22Rv1 (cell line): Measurements from ENCODE around the gene ACSM4.
A peak's percentile ranks its signal among the peaks of the same experiment; 100 is the strongest.
"Not testable (repeated sequence)": the region's sequence is repeated elsewhere in the genome, so short reads cannot be mapped to it uniquely, and the experiment has no call there.

Experiments used
- H3K27ac ChIP-seq: fragments of 450-650 bp; 2 replicates; pipeline ENCODE4 v1.5.1; 2017
- ZFX ChIP-seq: fragments of 450-650 bp; IDR thresholded peaks from 2 replicates; pipeline ENCODE4 v1.6.1; 2017; ENCODE audit warnings: antibody characterized with exemption, borderline replicate concordance
- TF ChIP-seq, protein P1 (sequence below): fragments of 450-650 bp; IDR thresholded peaks from 2 replicates; pipeline ENCODE4 v1.5.1; 2017; ENCODE audit warnings: mild to moderate bottlenecking

Gene ACSM4

GRCh38 chr12:7304456-7304855 is 584 bp downstream of the ACSM4 start:
- no peak overlapping the region for H3K27ac ChIP-seq
- TF ChIP-seq, protein P1, sequence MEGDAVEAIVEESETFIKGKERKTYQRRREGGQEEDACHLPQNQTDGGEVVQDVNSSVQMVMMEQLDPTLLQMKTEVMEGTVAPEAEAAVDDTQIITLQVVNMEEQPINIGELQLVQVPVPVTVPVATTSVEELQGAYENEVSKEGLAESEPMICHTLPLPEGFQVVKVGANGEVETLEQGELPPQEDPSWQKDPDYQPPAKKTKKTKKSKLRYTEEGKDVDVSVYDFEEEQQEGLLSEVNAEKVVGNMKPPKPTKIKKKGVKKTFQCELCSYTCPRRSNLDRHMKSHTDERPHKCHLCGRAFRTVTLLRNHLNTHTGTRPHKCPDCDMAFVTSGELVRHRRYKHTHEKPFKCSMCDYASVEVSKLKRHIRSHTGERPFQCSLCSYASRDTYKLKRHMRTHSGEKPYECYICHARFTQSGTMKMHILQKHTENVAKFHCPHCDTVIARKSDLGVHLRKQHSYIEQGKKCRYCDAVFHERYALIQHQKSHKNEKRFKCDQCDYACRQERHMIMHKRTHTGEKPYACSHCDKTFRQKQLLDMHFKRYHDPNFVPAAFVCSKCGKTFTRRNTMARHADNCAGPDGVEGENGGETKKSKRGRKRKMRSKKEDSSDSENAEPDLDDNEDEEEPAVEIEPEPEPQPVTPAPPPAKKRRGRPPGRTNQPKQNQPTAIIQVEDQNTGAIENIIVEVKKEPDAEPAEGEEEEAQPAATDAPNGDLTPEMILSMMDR, result no peak
- no peak for TF ChIP-seq ZFX

DNA sequence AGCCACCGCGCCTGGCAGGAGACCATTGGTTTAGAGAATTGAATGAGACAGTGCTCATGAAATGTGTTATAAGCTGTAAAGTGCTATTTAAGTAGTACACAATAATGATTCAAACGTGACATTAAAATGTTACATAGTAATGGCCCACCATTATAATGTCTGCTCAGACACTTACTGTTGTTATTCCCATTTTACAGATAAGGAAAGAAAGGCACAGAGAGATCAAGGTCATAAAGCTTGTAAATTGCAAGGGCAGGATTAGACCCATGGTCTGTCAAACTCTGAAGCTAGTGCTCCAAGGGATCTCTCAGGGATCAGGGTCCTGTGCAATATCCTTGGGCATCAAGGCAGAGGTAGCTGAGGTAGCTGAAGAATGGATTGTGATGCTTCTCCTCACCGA is 6.2 kb downstream of the ACSM4 start:
- no peak for TF ChIP-seq ZFX
- no peak overlapping the region for H3K27ac ChIP-seq

DNA sequence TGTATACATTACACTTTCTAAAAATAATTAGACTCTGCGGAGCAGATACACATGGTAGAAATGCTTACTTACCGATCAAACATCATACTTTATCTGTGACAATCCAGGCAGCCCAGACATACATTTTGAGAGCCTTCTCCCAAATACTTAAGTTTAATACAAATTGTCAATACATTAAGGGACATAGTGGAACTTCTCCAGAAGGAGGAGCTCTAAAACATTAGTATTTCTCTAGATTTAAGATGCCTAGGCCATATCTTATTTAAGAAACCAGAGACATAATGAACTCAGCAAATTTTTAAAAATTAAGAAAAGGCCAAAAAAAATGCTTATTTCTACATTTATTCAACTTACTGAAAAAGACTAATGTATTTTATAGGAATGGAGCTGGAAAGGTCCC is 16.1 kb downstream of the ACSM4 start:
- H3K27ac ChIP-seq, result no peak overlapping the region
- no peak for TF ChIP-seq ZFX
- TF ChIP-seq, protein P1, result 0 out of 2 replicates have a peak, but pooled peaks have one; percentile 7

DNA sequence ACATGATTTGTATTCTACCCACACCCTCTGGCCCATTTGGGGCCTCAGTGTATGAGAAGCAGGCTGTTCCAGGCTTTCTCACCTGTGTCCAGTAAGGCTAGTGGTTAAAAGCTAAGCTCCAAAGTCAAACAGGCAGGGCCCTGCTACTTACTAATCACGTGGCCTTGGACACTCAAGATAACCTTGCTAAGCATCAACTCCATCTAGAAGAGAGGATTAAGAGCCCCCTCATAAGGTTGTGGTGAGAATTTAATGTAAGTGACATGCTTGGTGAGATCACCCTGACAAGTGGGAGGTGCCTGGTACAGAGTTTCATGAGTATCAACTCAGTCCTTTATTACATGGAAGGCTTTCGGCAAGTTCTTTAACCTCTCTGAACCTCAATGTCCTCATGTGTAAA is 17.8 kb downstream of the ACSM4 start:
- no peak overlapping the region for H3K27ac ChIP-seq
- TF ChIP-seq, protein P1, result no peak
- no peak for TF ChIP-seq ZFX

DNA sequence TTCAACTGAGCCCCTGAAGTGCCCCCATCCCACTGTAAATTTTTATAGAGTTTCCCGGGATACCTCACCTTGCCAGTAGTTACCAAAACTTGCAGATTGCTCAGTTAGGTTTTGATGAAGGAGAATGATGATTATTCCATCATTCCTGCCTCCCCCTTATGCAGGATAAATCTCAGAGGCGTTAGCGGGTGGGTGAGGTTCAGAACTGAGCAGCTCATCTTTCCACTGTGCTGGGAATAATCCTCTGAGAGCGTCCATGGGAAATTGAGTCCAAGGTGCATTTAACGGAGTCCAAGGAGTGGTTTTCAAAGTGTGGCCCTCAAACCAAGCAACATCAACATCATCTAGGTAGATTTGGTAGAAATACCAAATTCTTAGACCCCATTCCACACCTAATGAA is 18.7 kb downstream of the ACSM4 start:
- TF ChIP-seq, protein P1, result no peak
- no peak for TF ChIP-seq ZFX
- no peak overlapping the region for H3K27ac ChIP-seq

GRCh38 chr12:7324176-7324575 is 20.3 kb downstream of the ACSM4 start:
- no peak overlapping the region for H3K27ac ChIP-seq
- TF ChIP-seq ZFX, result no peak
- TF ChIP-seq, protein P1, result no peak

GRCh38 chr12:7327918-7328317 is 24.0 kb downstream of the ACSM4 start:
- no peak for TF ChIP-seq ZFX
- TF ChIP-seq, protein P1, result no peak
- no peak overlapping the region for H3K27ac ChIP-seq

DNA sequence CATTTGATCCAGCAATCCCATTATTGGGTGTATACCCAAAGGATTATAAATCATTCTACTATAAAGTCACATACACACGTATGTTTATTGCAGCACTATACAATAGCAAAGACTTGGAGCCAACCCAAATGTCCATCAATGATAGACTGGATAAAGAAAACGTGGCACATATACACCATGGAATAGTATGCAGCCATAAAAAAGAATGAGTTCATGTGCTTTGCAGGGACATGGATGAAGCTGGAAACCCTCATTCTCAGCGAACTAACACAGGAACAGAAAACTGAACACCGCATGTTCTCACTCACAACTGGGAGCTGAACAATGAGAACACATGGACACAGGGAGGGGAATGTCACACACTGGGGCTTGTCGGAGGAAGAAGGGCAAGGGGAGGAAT is 33.9 kb downstream of the ACSM4 start:
- H3K27ac ChIP-seq, result not testable (repeated sequence)
